Breast epithelium (tissue), 4 donors: ENCODE measurements around the gene HLA-DQA1. TPM values are rescaled to one million over a fixed set of nuclear protein-coding genes. Genes with fewer than 3 reads are reported as not detected.
"Not testable (repeated sequence)": the region's sequence is repeated elsewhere in the genome, so short reads cannot be mapped to it uniquely, and the experiment has no call there.

Source experiments
- DNase-seq, 2 donors: peaks; one replicate each; pipeline ENCODE4 v3.0.0-alpha.2; 2019; ENCODE audit warnings: low spot score in 2 of 2
- H3K27ac ChIP-seq, 2 donors: fragments of 200-600 bp; sonication (generic) in 1 of 2; one replicate each; pipeline ENCODE4 v1.5.1; 2016 to 2019; ENCODE audit warnings: mild to moderate bottlenecking in 1 of 2
- H3K27me3 ChIP-seq, 2 donors: fragments of 200-600 bp; sonication (generic) in 1 of 2; one replicate each; pipeline versions ENCODE4 v1.5.1 to v1.6.0; 2017 to 2019; ENCODE audit warnings: control low read depth in 1 of 2, mild to moderate bottlenecking in 1 of 2
- H3K36me3 ChIP-seq: fragments of 200-600 bp; one replicate; pipeline ENCODE4 v1.5.1; 2019
- H3K4me1 ChIP-seq, 2 donors: fragments of 200-600 bp; sonication (generic); one replicate each; pipeline ENCODE4 v1.5.1; 2016 to 2019; ENCODE audit warnings: control low read depth in 1 of 2
- H3K4me3 ChIP-seq, 3 donors: fragments of 200-600 bp; sonication (generic); 1 replicate in 2 of 3; 2 replicates in 1 of 3; pipeline ENCODE4 v1.5.1; 2016 to 2019; ENCODE audit warnings: mild to moderate bottlenecking in 3 of 3, moderate library complexity in 2 of 3
- H3K9me3 ChIP-seq, 2 donors: fragments of 200-600 bp; sonication (generic) in 1 of 2; one replicate each; pipeline ENCODE4 v1.5.1; 2016 to 2019; ENCODE audit warnings: control low read depth in 1 of 2
- POLR2A ChIP-seq: fragments of 450-650 bp; IDR thresholded peaks from one replicate; pipeline ENCODE4 v1.6.1; 2016; ENCODE audit warnings: antibody characterized with exemption, mild to moderate bottlenecking, moderate library complexity
- POLR2AphosphoS5 ChIP-seq, 3 donors: sonication (generic); formaldehyde crosslinking; IDR thresholded peaks; one replicate each; pipeline ENCODE4 v1.6.1; 2017; ENCODE audit warnings: antibody characterized with exemption in 3 of 3
- intact Hi-C: fragments of 100-400 bp; cut with DNase I; formaldehyde crosslinking; loops from one replicate; pipeline ENCODE4 v1.15.1; 2023; ENCODE audit warnings: low total_unique reads
- total RNA-seq, 3 donors: library from RNA; depleted of rRNA; stranded (reverse); fragments of >200 nt; gene quantifications; one replicate each; pipeline ENCODE4 v1.1.0, GENCODE V29; 2016
- TF ChIP-seq, protein P1 (sequence below), 3 donors: fragments of 450-650 bp; IDR thresholded peaks; one replicate each; pipeline ENCODE4 v1.5.1; 2016 to 2017; ENCODE audit warnings: antibody characterized with exemption in 3 of 3, mild to moderate bottlenecking in 3 of 3, moderate library complexity in 3 of 3

Gene HLA-DQA1
- total RNA-seq, 3 donors from 2014 or later = 1.6 to 19.2 (median 15.0) TPM

DNA sequence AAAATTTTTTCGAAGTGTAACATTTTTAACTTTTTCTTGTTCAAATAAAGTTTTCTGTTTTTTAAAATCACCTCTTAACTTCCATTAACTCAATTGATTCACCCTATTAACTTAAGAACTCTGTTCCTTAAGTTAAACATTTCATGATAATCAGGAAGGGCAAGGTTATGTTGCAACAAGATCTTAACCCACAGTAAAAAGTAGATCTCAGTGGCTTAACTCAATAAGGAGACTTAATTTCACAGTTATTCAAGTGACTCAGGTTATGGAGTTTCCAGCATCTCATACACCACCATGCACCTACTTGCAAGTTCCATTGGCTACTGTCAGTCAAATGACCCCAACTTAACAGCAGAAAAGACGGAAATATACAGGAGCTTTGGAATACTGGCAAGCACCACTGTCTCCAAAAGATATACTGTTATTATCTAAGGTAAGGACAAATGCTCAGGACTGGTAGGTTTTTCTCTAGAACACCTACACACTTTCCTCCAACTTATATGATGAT, 18.1 kb downstream of the HLA-DQA1 start:
- Histone ChIP-seq H3K27ac (no peak overlapping the region), H3K36me3 (no peaks in the 10 kb centered on the region), H3K4me3 (no peak overlapping the region), H3K27me3 (no peaks in the 10 kb centered on the region), H3K9me3 (no peaks in the 10 kb centered on the region), H3K4me1 (no peaks in the 10 kb centered on the region)
- TF ChIP-seq POLR2A (no peak), POLR2AphosphoS5 (IDR thresholded peaks at IDR 0.05) (no peak)
- TF ChIP-seq, protein P1, sequence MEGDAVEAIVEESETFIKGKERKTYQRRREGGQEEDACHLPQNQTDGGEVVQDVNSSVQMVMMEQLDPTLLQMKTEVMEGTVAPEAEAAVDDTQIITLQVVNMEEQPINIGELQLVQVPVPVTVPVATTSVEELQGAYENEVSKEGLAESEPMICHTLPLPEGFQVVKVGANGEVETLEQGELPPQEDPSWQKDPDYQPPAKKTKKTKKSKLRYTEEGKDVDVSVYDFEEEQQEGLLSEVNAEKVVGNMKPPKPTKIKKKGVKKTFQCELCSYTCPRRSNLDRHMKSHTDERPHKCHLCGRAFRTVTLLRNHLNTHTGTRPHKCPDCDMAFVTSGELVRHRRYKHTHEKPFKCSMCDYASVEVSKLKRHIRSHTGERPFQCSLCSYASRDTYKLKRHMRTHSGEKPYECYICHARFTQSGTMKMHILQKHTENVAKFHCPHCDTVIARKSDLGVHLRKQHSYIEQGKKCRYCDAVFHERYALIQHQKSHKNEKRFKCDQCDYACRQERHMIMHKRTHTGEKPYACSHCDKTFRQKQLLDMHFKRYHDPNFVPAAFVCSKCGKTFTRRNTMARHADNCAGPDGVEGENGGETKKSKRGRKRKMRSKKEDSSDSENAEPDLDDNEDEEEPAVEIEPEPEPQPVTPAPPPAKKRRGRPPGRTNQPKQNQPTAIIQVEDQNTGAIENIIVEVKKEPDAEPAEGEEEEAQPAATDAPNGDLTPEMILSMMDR (IDR thresholded peaks at IDR 0.05) = no peak
- no peak for DNase-seq
- intact Hi-C loops = no loop called here

DNA sequence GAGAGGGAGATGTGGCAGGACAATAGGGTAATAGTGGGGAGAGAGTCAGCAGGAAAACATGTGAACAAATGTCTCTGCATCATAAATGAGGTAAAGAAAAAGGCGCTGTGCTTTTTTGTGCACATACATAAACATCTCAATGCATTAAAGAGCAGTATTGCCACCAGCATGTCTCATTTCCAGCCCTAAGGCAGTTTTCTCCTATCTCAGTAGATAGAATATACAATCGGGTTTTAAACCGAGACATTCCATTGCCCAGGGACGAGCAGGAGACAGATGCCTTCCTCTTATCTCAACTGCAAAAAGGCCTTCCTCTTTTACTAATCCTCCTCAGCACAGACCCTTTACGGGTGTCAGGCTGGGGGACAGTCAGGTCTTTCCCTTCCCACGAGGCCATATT, 20.1 kb downstream of the HLA-DQA1 start:
- H3K4me1 ChIP-seq, H3K36me3 ChIP-seq, H3K9me3 ChIP-seq, DNase-seq, H3K27me3 ChIP-seq, intact Hi-C loops, H3K27ac ChIP-seq, H3K4me3 ChIP-seq: not testable (repeated sequence)

DNA sequence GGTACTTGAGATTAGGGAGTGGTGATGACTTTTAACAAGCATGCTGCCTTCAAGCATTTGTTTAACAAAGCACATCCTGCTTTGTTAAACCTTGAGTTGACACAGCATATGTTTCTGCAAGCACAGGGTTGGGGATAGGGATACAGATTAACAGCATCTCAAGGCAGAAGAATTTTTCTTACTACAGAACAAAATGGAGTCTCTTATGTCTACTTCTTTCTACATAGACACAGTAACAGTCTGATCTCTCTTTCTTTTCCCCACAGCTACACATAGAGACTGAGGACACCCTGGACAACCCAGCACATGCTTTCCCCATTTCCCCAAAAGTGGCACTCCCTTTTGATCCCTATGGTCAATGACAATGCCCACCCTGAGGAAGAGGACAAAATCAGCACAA, 20.6 kb downstream of the HLA-DQA1 start:
- H3K9me3 ChIP-seq, H3K36me3 ChIP-seq, H3K27ac ChIP-seq, intact Hi-C loops, H3K4me3 ChIP-seq, DNase-seq, H3K4me1 ChIP-seq, H3K27me3 ChIP-seq: not testable (repeated sequence)

DNA sequence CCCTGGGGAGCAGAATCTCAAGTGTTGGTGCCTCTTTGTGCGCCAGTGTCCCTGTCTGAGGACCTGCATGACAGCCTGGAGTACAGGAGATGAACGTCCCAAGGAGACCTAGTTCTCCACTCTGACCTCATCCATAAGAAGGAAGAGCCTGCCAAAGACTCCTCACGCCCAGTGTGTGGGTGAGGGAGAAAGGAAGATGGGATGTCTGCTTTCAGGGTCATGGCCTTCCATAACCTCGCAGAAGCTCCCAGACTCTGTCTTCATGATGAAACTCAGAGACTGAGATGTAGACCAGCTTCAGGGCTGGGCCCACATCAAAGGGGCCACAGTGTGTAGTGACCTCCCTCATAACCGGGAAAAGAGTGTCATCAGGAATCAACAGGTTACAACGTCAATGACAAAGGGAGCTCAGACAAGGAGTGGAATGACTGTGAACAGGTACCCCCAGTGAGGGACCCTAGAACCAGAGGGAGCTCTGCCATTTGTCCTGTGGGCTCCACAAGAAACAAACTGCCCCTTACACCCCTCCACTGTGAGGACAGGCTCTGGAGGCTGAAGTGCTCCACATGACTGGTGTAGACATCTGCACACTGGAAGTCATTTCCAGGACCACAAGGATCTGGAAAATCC, 21.2 kb downstream of the HLA-DQA1 start:
- no peaks in the 10 kb centered on the region for H3K27me3 ChIP-seq
- no peak for TF ChIP-seq POLR2A
- intact Hi-C loops = no loop called here

DNA sequence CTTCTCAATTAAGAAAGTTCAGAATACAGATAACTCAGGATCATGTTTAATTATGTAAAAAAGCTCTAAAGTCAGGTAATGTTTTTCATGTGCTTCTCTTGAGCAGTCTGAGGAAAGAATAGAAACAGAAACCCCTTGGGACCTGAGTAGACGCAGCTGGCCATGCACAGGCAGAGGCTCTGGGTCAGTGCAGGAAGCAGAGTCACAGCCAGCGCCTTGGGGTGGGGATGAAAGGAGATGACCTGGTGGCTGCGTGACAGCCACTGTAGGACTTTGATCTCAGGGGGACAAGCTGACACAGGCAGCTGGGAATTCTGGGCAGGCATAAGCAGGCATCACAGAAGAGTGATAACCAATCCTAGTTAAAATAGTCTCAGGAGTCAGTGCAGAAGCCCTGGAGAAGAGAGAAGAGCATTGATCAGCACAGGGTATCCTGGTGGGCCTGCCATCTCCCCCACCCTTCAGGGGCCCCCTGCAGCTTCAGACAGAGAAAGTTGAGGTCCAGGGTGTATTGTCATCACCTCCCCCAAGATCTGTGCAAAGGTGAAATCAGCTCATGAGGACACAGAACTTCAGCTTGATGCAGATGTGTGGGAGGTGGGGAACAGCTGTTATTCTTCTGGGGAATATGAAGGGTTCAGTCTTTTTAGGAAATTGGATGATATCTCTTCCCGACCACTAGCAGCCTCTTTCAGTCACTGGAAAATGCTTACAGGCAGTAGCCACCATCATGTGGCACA, 22.8 kb downstream of the HLA-DQA1 start:
- TF ChIP-seq, protein P1 (IDR thresholded peaks at IDR 0.05) = no peak
- no peak for TF ChIP-seq POLR2A
- no peak for TF ChIP-seq POLR2AphosphoS5 (IDR thresholded peaks at IDR 0.05)
- intact Hi-C loops = no loop called here

More for the DNA sequence above, 21.2 kb downstream of the HLA-DQA1 start:
- Histone ChIP-seq H3K4me3 (no peak overlapping the region), H3K27ac (no peak overlapping the region), H3K9me3 (no peaks in the 10 kb centered on the region), H3K36me3 (no peaks in the 10 kb centered on the region), H3K4me1 (no peaks in the 10 kb centered on the region)
- no peak for DNase-seq

DNA sequence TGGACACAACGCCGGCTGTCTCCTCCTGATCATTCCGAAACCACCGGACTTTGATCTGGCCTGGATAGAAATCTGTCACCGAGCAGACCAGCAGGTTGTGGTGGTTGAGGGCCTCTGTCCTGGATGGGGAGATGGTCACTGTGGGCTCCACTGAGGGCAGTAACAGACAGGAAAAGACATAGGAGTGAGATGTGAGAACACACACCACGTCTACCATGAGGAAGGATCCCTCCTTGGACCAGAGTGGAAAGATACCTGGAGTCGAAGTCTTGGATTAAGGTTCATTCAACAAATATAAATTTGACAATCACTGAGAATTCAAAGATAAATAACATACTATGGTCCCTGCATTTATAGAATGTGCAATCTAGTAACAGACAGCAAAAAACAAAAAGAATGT, 24.9 kb downstream of the HLA-DQA1 start:
- TF ChIP-seq POLR2AphosphoS5 (IDR thresholded peaks at IDR 0.05) (no peak), POLR2A (no peak)
- TF ChIP-seq, protein P1 (IDR thresholded peaks at IDR 0.05) = no peak
- no peak overlapping the region for H3K27ac ChIP-seq
- intact Hi-C loops = no loop called here

More for the DNA sequence above, 22.8 kb downstream of the HLA-DQA1 start:
- no peaks in the 10 kb centered on the region for H3K4me1 ChIP-seq
- no peak for DNase-seq
- no peaks in the 10 kb centered on the region for H3K36me3 ChIP-seq
- H3K27me3 ChIP-seq = no peaks in the 10 kb centered on the region
- H3K27ac ChIP-seq = no peak overlapping the region
- no peaks in the 10 kb centered on the region for H3K9me3 ChIP-seq
- H3K4me3 ChIP-seq = no peak overlapping the region

More for the DNA sequence above, 24.9 kb downstream of the HLA-DQA1 start:
- no peaks in the 10 kb centered on the region for H3K4me1 ChIP-seq
- H3K27me3 ChIP-seq = no peaks in the 10 kb centered on the region
- H3K36me3 ChIP-seq = no peaks in the 10 kb centered on the region
- H3K4me3 ChIP-seq = no peak overlapping the region
- H3K9me3 ChIP-seq = no peaks in the 10 kb centered on the region
- no peak for DNase-seq
